Left lung (tissue), 10 donors: ENCODE measurements around the gene CLN6. TPM values are rescaled to one million over a fixed set of nuclear protein-coding genes. Genes with fewer than 3 reads are reported as not detected.
A peak's percentile ranks its signal among the peaks of the same experiment; 100 is the strongest.

Source experiments
- ATAC-seq: fragments of 200-7000 bp; cut with Tn5 transposase; one replicate; pipeline ENCODE4 v1.9.1; 2020; ENCODE audit warnings: moderate library complexity
- DNase-seq, 4 donors: peaks; one replicate each; pipeline ENCODE4 v3.0.0-alpha.2; 2013 to 2020
- H3K27ac ChIP-seq, 2 donors: fragments of 200-600 bp; sonication (generic) in 1 of 2; one replicate each; pipeline versions ENCODE4 v1.5.0 to v1.8.0; 2020 to 2021
- H3K27me3 ChIP-seq, 2 donors: fragments of 200-600 bp; sonication (generic) in 1 of 2; one replicate each; pipeline versions ENCODE4 v1.5.0 to v1.8.0; 2020 to 2021
- H3K36me3 ChIP-seq, 2 donors: fragments of 200-600 bp; sonication (generic) in 1 of 2; one replicate each; pipeline versions ENCODE4 v1.5.0 to v1.8.0; 2020 to 2021
- H3K4me1 ChIP-seq, 2 donors: fragments of 200-600 bp; one replicate each; pipeline ENCODE4 v1.8.0; 2021
- H3K4me3 ChIP-seq, 2 donors: fragments of 200-600 bp; sonication (generic) in 1 of 2; one replicate each; pipeline versions ENCODE4 v1.5.0 to v1.8.0; 2020 to 2021; ENCODE audit warnings: mild to moderate bottlenecking in 1 of 2
- H3K9me3 ChIP-seq, 2 donors: fragments of 200-600 bp; sonication (generic) in 1 of 2; one replicate each; pipeline versions ENCODE4 v1.5.0 to v1.8.0; 2020 to 2021
- intact Hi-C, 2 donors: fragments of 100-400 bp; cut with DNase I; formaldehyde crosslinking; loops; one replicate each; pipeline versions ENCODE4 v1.11.2 to v1.14.2; 2022
- polyA plus RNA-seq, 6 donors: library from polyadenylated mRNA; unstranded; fragments of 120-200 nt; gene quantifications; one replicate each; pipeline ENCODE4 v1.2.1, GENCODE V29; 2013; ENCODE audit not compliant: insufficient read length in 6 of 6
- total RNA-seq, 2 donors: library from RNA; stranded (reverse); fragmentation: NEBNext Ultra II Directional; extraction: Animal tissue kit (Norgen Biotek cat#: 25700); gene quantifications; one replicate each; pipeline ENCODE4 v1.2.1, GENCODE V29; 2021
- TF ChIP-seq, protein P1 (sequence below), 2 donors: fragments of 200-600 bp; sonication (generic) in 1 of 2; IDR thresholded peaks; one replicate each; pipeline versions ENCODE4 v1.5.0 to v1.8.0; 2021; ENCODE audit warnings: antibody characterized with exemption in 2 of 2
- donor health status: DM: no; HTN: yes; CAD: no.
- donor health status: DM: no; HTN: no; CAD: no.

Gene CLN6
- total and polyA plus RNA-seq, 8 donors = 28.3 to 50.3 (median 37.5) TPM

DNA sequence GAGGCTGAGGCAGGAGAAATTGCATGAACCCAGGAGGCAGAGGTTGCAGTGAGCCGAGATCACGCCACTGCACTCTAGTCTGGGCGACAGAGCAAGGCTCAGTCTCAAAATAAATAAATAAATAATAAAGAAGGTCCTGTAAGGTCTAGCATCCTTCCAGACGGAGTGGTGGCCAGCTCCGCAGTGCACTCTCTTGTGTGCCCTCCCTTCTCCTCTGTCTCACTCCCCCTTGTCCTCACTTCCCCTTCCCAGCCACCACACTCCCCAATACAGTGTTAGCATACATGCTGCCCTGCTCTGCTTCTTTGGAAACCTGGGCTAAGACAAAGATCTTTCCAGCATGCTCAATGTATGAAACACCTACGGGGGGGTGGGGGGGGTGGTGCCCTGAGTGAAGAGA is 3.4 kb upstream of the CLN6 start:
- TF ChIP-seq, protein P1, sequence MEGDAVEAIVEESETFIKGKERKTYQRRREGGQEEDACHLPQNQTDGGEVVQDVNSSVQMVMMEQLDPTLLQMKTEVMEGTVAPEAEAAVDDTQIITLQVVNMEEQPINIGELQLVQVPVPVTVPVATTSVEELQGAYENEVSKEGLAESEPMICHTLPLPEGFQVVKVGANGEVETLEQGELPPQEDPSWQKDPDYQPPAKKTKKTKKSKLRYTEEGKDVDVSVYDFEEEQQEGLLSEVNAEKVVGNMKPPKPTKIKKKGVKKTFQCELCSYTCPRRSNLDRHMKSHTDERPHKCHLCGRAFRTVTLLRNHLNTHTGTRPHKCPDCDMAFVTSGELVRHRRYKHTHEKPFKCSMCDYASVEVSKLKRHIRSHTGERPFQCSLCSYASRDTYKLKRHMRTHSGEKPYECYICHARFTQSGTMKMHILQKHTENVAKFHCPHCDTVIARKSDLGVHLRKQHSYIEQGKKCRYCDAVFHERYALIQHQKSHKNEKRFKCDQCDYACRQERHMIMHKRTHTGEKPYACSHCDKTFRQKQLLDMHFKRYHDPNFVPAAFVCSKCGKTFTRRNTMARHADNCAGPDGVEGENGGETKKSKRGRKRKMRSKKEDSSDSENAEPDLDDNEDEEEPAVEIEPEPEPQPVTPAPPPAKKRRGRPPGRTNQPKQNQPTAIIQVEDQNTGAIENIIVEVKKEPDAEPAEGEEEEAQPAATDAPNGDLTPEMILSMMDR (IDR thresholded peaks at IDR 0.05) = no peak
- no peaks in the 10 kb centered on the region for H3K27me3 ChIP-seq
- ATAC-seq (no peak), DNase-seq (no peak)
- H3K4me3 ChIP-seq = no peak overlapping the region
- intact Hi-C loops = no loop called here
- H3K36me3 ChIP-seq = no peaks in the 10 kb centered on the region
- peak overlapping the region in 1 of 2 donors; percentile 13 for H3K27ac ChIP-seq
- no peaks in the 10 kb centered on the region for H3K9me3 ChIP-seq
- peaks cover 9 to 34% of the 10 kb centered on the region in 2 donors for H3K4me1 ChIP-seq

DNA sequence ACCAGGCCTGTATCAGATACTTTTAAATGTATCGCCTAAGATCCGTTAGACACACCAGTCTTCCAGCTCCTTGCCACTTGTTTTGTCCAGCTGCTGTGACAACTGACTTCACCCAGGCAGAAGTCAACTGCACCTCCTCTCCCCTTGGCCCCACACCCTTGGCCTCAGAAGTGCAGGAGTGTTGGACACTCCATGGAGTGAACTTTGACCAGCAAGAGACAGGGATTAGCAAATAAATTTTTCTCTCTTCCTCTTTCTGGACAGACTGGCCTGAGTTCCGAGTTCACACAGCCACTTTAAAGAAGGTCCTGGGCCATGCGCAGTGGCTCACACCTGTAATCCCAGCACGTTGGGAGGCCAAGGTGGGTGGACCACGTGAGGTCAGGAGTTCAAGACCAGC is 2.9 kb upstream of the CLN6 start:
- Histone ChIP-seq H3K36me3 (no peaks in the 10 kb centered on the region), H3K27me3 (no peaks in the 10 kb centered on the region), H3K4me1 (peaks cover 11 to 39% of the 10 kb centered on the region in 2 donors), H3K4me3 (no peak overlapping the region), H3K9me3 (no peaks in the 10 kb centered on the region), H3K27ac (peak overlapping the region in 1 of 2 donors; percentile 13)
- ATAC-seq (no peak), DNase-seq (no peak)
- intact Hi-C loops = no loop called here
- TF ChIP-seq, protein P1 (IDR thresholded peaks at IDR 0.05) = no peak

DNA sequence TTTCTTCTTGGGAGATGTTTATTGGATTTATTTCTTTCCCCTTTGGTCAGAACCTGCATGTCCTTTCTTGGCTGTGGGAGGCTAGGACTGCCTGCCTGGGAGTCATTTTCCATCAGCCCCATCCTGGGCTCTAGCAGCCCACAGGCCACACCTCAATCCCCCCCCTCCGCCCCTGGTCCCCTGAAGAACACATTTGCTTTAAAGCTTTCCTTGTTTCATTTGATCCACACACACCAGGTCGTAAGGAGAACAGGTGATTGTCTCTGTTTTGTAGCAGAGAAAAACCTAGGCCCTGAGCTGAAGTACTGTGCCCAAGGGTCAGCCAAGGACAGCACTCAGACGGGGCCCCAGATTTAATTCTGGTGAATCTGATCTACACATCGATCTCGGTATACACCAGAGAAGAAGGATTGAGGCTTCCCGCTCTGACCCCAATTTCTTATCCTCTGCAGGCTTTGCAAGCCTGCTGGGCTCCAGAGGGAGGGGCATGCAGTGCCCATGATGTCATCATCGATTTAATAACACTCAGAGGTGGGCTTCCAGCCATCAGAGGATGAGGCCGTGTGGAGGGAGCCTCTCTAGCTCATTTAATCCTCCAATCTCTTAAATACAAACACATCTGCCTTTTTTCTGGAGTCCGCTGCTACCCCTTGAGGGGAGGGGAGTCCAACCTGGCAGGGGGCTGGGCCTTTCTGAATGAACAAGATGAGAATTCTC is 1.7 kb upstream of the CLN6 start:
- peak in 1 of 4 donors; percentile 39 for DNase-seq
- Histone ChIP-seq H3K4me1 (peaks cover 11 to 40% of the 10 kb centered on the region in 2 donors), H3K9me3 (no peaks in the 10 kb centered on the region), H3K36me3 (no peaks in the 10 kb centered on the region), H3K27ac (no peak overlapping the region), H3K4me3 (no peak overlapping the region), H3K27me3 (no peaks in the 10 kb centered on the region)
- TF ChIP-seq, protein P1 (IDR thresholded peaks at IDR 0.05) = no peak
- no peak for ATAC-seq
- intact Hi-C loops = no loop called here

DNA sequence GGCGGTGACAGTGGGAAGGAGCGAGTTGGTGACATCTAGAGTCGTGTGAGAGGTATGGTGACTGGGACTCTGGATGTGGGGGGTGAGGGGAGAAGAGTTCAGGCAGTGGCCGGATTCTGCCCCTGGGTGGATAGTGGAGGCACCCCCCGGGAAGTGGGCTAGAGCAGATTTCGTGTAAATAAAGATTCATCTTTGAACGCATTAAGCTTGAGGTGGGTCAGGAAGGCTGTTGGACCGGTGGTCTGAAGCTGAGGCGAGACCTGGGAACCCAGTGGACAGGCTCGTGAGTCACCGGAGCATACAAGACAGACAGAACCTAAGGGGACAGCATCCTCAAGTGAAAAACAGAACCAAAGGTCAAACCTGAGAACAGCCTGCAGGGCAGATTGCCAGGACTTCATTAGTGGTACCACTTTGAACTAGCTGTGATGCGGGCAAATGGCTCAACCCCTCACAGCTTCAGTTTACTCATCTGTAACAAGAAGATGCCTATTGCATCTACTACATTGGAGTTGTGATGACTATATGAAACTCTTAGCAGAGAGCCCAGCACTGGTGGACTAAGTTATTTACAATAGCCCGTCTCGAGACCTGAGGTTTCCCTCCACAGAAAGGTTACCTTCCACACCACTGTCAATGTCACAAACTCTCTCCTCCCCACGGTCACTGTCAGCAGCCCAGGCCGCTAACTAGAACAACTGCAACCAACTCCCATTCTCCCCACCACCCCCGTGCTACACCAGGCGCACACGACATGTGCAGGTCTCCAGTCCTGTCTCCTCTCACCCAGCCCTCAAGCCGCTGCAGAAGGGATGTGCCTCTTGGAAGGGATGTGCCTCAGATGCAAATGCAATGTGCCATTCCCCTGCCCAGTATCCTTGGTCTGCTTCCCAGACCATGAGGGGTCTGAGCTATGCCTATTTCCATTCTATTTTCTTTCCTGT is 901 bp upstream of the CLN6 start:
- intact Hi-C loops = no loop called here
- H3K36me3 ChIP-seq = no peaks in the 10 kb centered on the region
- peak overlapping the region; percentile 85 to 93 for H3K4me3 ChIP-seq
- DNase-seq (no peak), ATAC-seq (no peak)
- no peaks in the 10 kb centered on the region for H3K9me3 ChIP-seq
- peak overlapping the region; percentile 33 to 86 for H3K27ac ChIP-seq
- H3K4me1 ChIP-seq = peaks cover 11 to 40% of the 10 kb centered on the region in 2 donors
- H3K27me3 ChIP-seq = no peaks in the 10 kb centered on the region
- TF ChIP-seq, protein P1 (IDR thresholded peaks at IDR 0.05) = no peak

DNA sequence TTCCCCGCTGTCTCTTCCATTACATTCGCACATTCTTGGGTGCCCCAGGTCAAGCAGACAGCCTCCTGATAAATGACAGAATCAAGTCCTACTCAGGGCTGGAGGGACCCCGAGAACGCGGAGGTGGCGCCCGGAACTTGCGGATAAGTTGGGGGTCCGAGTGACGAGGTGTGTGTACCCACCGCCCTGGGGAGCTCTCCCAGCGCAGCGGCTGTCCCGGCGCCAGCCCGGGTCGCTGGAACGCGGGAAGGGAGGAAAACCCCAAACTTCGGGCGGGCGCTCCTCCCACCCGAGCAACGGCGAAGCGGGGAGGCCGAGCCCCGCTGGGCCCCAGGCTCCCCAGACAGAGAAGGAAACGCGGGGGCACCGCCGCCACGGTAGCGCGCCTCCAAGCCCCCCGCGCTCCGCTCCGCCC is 550 bp downstream of the CLN6 start:
- Histone ChIP-seq H3K36me3 (no peaks in the 10 kb centered on the region), H3K9me3 (no peaks in the 10 kb centered on the region), H3K4me3 (peak overlapping the region; percentile 85 to 93), H3K4me1 (peaks cover 11 to 40% of the 10 kb centered on the region in 2 donors), H3K27me3 (no peaks in the 10 kb centered on the region), H3K27ac (peak overlapping the region; percentile 76 to 86)
- intact Hi-C loops = no loop called here
- TF ChIP-seq, protein P1 (IDR thresholded peaks at IDR 0.05) = no peak
- DNase-seq = no peak
- peak; percentile 3 for ATAC-seq
